ENCODE data around the gene DCAF6.

DCAF6 gene

GRCh38 chr1:168099337-168099801, 162.9 kb downstream of the DCAF6 start:
- H3K4me3 ChIP-seq (ENCODE audit: low read depth, low read length): no peak overlapping the region
- TF ChIP-seq, protein P1, sequence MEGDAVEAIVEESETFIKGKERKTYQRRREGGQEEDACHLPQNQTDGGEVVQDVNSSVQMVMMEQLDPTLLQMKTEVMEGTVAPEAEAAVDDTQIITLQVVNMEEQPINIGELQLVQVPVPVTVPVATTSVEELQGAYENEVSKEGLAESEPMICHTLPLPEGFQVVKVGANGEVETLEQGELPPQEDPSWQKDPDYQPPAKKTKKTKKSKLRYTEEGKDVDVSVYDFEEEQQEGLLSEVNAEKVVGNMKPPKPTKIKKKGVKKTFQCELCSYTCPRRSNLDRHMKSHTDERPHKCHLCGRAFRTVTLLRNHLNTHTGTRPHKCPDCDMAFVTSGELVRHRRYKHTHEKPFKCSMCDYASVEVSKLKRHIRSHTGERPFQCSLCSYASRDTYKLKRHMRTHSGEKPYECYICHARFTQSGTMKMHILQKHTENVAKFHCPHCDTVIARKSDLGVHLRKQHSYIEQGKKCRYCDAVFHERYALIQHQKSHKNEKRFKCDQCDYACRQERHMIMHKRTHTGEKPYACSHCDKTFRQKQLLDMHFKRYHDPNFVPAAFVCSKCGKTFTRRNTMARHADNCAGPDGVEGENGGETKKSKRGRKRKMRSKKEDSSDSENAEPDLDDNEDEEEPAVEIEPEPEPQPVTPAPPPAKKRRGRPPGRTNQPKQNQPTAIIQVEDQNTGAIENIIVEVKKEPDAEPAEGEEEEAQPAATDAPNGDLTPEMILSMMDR (IDR thresholded peaks at IDR 0.05; ENCODE audit: borderline replicate concordance, insufficient read depth, low read depth, low read length): no peak

GRCh38 chr1:168100315-168101002, 164.0 kb downstream of the DCAF6 start:
- no peak overlapping the region for H3K4me3 ChIP-seq (ENCODE audit: low read depth, low read length)
- TF ChIP-seq, protein P1 (IDR thresholded peaks at IDR 0.05; ENCODE audit: borderline replicate concordance, insufficient read depth, low read depth, low read length): no peak

GRCh38 chr1:168101336-168101735, 164.9 kb downstream of the DCAF6 start:
- H3K4me3 ChIP-seq (ENCODE audit: low read depth, low read length): no peak overlapping the region
- TF ChIP-seq, protein P1 (IDR thresholded peaks at IDR 0.05; ENCODE audit: borderline replicate concordance, insufficient read depth, low read depth, low read length): no peak

- TF ChIP-seq, protein P1 (IDR thresholded peaks at IDR 0.05; ENCODE audit: borderline replicate concordance, insufficient read depth, low read depth, low read length): no peak
- H3K4me3 ChIP-seq (ENCODE audit: low read depth, low read length): no peak overlapping the region
Measured at GRCh38 chr1:168102487-168102886, 166.0 kb downstream of the DCAF6 start.

DNA sequence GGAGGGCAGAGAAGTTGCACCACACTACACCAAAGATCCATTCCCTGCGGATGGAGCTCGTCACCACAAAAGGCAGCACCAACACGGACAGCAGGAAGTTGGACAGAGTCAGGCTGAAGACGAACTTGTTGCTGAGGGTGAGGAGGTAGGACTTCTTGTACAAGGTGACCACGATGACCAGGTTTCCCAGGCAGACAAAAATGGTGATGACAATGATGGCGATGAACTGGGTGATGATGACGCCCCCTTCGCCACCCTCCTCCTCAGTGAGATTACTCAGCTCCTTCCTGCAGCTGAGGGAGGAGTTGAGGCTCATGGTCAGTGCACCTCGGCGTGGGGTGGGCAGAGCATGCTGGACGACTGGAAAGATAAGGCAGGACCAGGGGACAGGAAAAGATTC, 168.1 kb downstream of the DCAF6 start:
- no peak overlapping the region for H3K4me3 ChIP-seq (ENCODE audit: low read depth, low read length)
- TF ChIP-seq, protein P1 (IDR thresholded peaks at IDR 0.05; ENCODE audit: borderline replicate concordance, insufficient read depth, low read depth, low read length): no peak

GRCh38 chr1:168105846-168106245, 169.4 kb downstream of the DCAF6 start:
- no peak overlapping the region for H3K4me3 ChIP-seq (ENCODE audit: low read depth, low read length)
- TF ChIP-seq, protein P1 (IDR thresholded peaks at IDR 0.05; ENCODE audit: borderline replicate concordance, insufficient read depth, low read depth, low read length): no peak

- TF ChIP-seq, protein P1 (IDR thresholded peaks at IDR 0.05; ENCODE audit: borderline replicate concordance, insufficient read depth, low read depth, low read length): no peak
- no peak overlapping the region for H3K4me3 ChIP-seq (ENCODE audit: low read depth, low read length)
Measured at GRCh38 chr1:168106274-168106673, 169.8 kb downstream of the DCAF6 start.

All from GM12875 (cell line).